IMR-90 (cell line): ENCODE data around the gene SLC16A7. TPM values are rescaled to one million over a fixed set of nuclear protein-coding genes. Genes with fewer than 3 reads are reported as not detected.

Experiments used
- ATAC-seq: fragments of 200-7000 bp; cut with Tn5 transposase; 2 replicates; pipeline ENCODE4 v1.9.1; 2020; ENCODE audit warnings: low read depth, mild to moderate bottlenecking, moderate library complexity
- BruUV-seq: library from RNA; stranded (reverse); fragments of 400-500 nt; replicated peaks from 2 replicates; lab custom pipeline; 2021; lab: Mats Ljungman, UMichigan
- CTCF ChIA-PET: fragments of 300-600 bp; formaldehyde crosslinking; extraction: SDS; loops from one replicate; lab custom pipeline; 2021; ENCODE audit warnings: antibody characterized with exemption; lab: Yijun Ruan, JAX
- POLR2A ChIA-PET: fragments of 300-600 bp; sonication (Branson Sonifier 250); formaldehyde crosslinking; loops from one replicate; lab custom pipeline; 2022; ENCODE audit warnings: antibody characterized with exemption; ENCODE audit not compliant: unreplicated experiment; lab: Charles Lee
- DNase-seq: peaks from one replicate; pipeline ENCODE4 v3.0.0; 2013
- H2AFZ ChIP-seq: replicated peaks from 2 replicates; pipeline ENCODE3; 2013; ENCODE audit warnings: low read length, mild to moderate bottlenecking; ENCODE audit not compliant: poor library complexity
- H2AK5ac ChIP-seq: 2 replicates; pipeline ENCODE4 v1.6.1; 2013; ENCODE audit warnings: low read depth, low read length, inconsistent platforms
- H2AK9ac ChIP-seq: replicated peaks from 2 replicates; pipeline ENCODE3; 2013; ENCODE audit warnings: mild to moderate bottlenecking, low read depth, low read length, moderate library complexity; ENCODE audit not compliant: poor library complexity
- H2BK120ac ChIP-seq: 2 replicates; pipeline ENCODE4 v1.6.1; 2013; ENCODE audit warnings: low read depth, low read length, inconsistent platforms
- H2BK15ac ChIP-seq: 3 replicates; pipeline ENCODE4 v1.6.1; 2013; ENCODE audit warnings: low read depth, low read length, inconsistent platforms
- H2BK20ac ChIP-seq: 2 replicates; pipeline ENCODE4 v1.6.1; 2013; ENCODE audit warnings: low read depth, mild to moderate bottlenecking, inconsistent platforms, low read length, moderate library complexity
- H2BK5ac ChIP-seq: 2 replicates; pipeline ENCODE4 v1.6.1; 2013; ENCODE audit warnings: mild to moderate bottlenecking, low read depth, low read length, inconsistent platforms; ENCODE audit not compliant: poor library complexity, severe bottlenecking
- H3K14ac ChIP-seq: replicated peaks from 2 replicates; pipeline ENCODE4 v1.6.1; 2013; ENCODE audit warnings: low read depth, low read length, inconsistent platforms
- H3K18ac ChIP-seq: 2 replicates; pipeline ENCODE4 v1.6.1; 2013; ENCODE audit warnings: low read depth, low read length, control low read depth
- H3K23ac ChIP-seq: 2 replicates; pipeline ENCODE4 v1.6.1; 2013; ENCODE audit warnings: low read depth, low read length, inconsistent platforms
- H3K27ac ChIP-seq: 2 replicates; pipeline ENCODE4 v1.5.1; 2013; ENCODE audit warnings: mild to moderate bottlenecking, control low read depth, low read length; ENCODE audit not compliant: insufficient read depth
- H3K27me3 ChIP-seq: 2 replicates; pipeline ENCODE4 v1.6.1; 2013; ENCODE audit warnings: low read length; ENCODE audit not compliant: control insufficient read depth, insufficient read depth
- H3K36me3 ChIP-seq: 2 replicates; pipeline ENCODE4 v1.6.1; 2013; ENCODE audit warnings: low read length, mixed read lengths; ENCODE audit not compliant: control insufficient read depth, insufficient read depth
- H3K4ac ChIP-seq: 2 replicates; pipeline ENCODE4 v1.6.1; 2013; ENCODE audit warnings: low read depth, low read length, inconsistent platforms
- H3K4me1 ChIP-seq: 2 replicates; pipeline ENCODE4 v1.6.1; 2013; ENCODE audit warnings: low read length, mixed read lengths; ENCODE audit not compliant: control insufficient read depth, insufficient read depth
- H3K4me2 ChIP-seq: 2 replicates; pipeline ENCODE4 v1.6.1; 2013; ENCODE audit warnings: low read depth, mild to moderate bottlenecking, control low read depth, low read length, moderate library complexity
- H3K4me3 ChIP-seq: 2 replicates; pipeline ENCODE4 v1.5.1; 2013; ENCODE audit warnings: low read depth, mild to moderate bottlenecking, control low read depth, low read length, moderate library complexity; ENCODE audit not compliant: insufficient read depth
- H3K56ac ChIP-seq: 2 replicates; pipeline ENCODE4 v1.6.1; 2013; ENCODE audit warnings: low read length, inconsistent platforms; ENCODE audit not compliant: insufficient read depth; ENCODE audit errors: extremely low read depth
- H3K79me1 ChIP-seq, 2 experiments: 2 replicates each; pipeline ENCODE4 v1.6.1; 2013; ENCODE audit warnings: low read length in 2 of 2, inconsistent platforms in 1 of 2, low read depth in 1 of 2
- H3K9ac ChIP-seq: 2 replicates; pipeline ENCODE4 v1.6.1; 2013; ENCODE audit warnings: low read depth, low read length, control low read depth
- H3K9me1 ChIP-seq: 2 replicates; pipeline ENCODE4 v1.6.1; 2013; ENCODE audit warnings: low read length, inconsistent platforms; ENCODE audit not compliant: insufficient read depth
- H3K9me3 ChIP-seq: 2 replicates; pipeline ENCODE4 v1.6.1; 2013; ENCODE audit warnings: low read length; ENCODE audit not compliant: control insufficient read depth, insufficient read depth
- H4K20me1 ChIP-seq: 2 replicates; pipeline ENCODE4 v1.6.1; 2013; ENCODE audit warnings: low read length, inconsistent platforms; ENCODE audit not compliant: insufficient read depth
- H4K5ac ChIP-seq: 2 replicates; pipeline ENCODE4 v1.6.1; 2013; ENCODE audit warnings: mild to moderate bottlenecking, low read depth, low read length, control low read depth
- H4K8ac ChIP-seq, 2 experiments: 2 replicates each; pipeline ENCODE4 v1.6.1; 2013; ENCODE audit warnings: low read depth in 2 of 2, low read length in 2 of 2, control low read depth in 1 of 2, inconsistent platforms in 1 of 2
- H4K91ac ChIP-seq: 2 replicates; pipeline ENCODE4 v1.6.1; 2013; ENCODE audit warnings: low read depth, low read length, inconsistent platforms; ENCODE audit not compliant: insufficient read depth
- CHD1 ChIP-seq: IDR thresholded peaks from 2 replicates; pipeline ENCODE4 v1.6.1; 2012; ENCODE audit warnings: low read depth, low read length, improper control_type of control experiment
- ELK1 ChIP-seq: fragments of 150-350 bp; IDR thresholded peaks from 2 replicates; pipeline ENCODE4 v1.6.1; 2016; ENCODE audit warnings: low read depth, mild to moderate bottlenecking, low read length, moderate library complexity, borderline replicate concordance
- FOS ChIP-seq: fragments of 150-350 bp; IDR thresholded peaks from 2 replicates; pipeline ENCODE4 v1.6.1; 2016; ENCODE audit warnings: low read depth, low read length
- MAFK ChIP-seq: IDR thresholded peaks from 2 replicates; pipeline ENCODE4 v1.6.1; 2012; ENCODE audit warnings: low read depth, low read length, improper control_type of control experiment
- POLR2A ChIP-seq: IDR thresholded peaks from 2 replicates; pipeline ENCODE4 v1.6.1; 2012; ENCODE audit warnings: mild to moderate bottlenecking, low read depth, low read length
- RCOR1 ChIP-seq: IDR thresholded peaks from 2 replicates; pipeline ENCODE4 v1.6.1; 2012; ENCODE audit warnings: mild to moderate bottlenecking, low read length, improper control_type of control experiment; ENCODE audit not compliant: insufficient replicate concordance
- USF2 ChIP-seq: fragments of 150-350 bp; IDR thresholded peaks from 2 replicates; pipeline ENCODE4 v1.6.1; 2017; ENCODE audit warnings: mild to moderate bottlenecking, antibody characterized with exemption, low read length, low read depth
- WGBS, 2 experiments: methylation state at CpG; one replicate each; pipeline versions ENCODE4 v1.1.5 to v1.1.7; 2013; ENCODE audit warnings: missing lambda C conversion rate in 2 of 2; ENCODE audit not compliant: insufficient read length in 1 of 2; ENCODE audit errors: extremely low coverage in 2 of 2; 5-methylcytosine and 5-hydroxymethylcytosine counted together
- dilution Hi-C: fragments of 300-500 bp; cut with HindIII; formaldehyde crosslinking; loops from one replicate; pipeline ENCODE4 v1.14.3; 2018; ENCODE audit warnings: low sequenced_read_pairs; ENCODE audit not compliant: unreplicated experiment
- in situ Hi-C: fragments of 300-500 bp; cut with MboI; formaldehyde crosslinking; loops from 3 replicates; pipeline ENCODE4 v1.14.3; 2019; ENCODE audit warnings: low sequenced_read_pairs, inconsistent platforms, mixed read lengths
- intact Hi-C: fragments of 100-400 bp; cut with micrococcal nuclease; formaldehyde crosslinking; loops from 2 replicates; pipeline ENCODE4 v1.10.0; 2022
- polyA plus RNA-seq, 3 experiments: library from polyadenylated mRNA; depleted of rRNA; stranded (reverse); fragments of >200 nt; gene quantifications; 2 replicates each; pipeline ENCODE4 v1.2.3, GENCODE V29; 2012; ENCODE audit warnings: low replicate concordance in 1 of 3
- total RNA-seq: library from RNA; depleted of rRNA; stranded (reverse); fragments of >200 nt; gene quantifications from 2 replicates; pipeline ENCODE4 v1.2.3, GENCODE V29; 2012

SLC16A7 gene
- total and polyA plus RNA-seq, 2 of the 4 experiments (the other 2 are of a cell fraction) = 2.6 to 21.5 TPM

GRCh38 chr12:59812716-59813115 lies 216.9 kb downstream of the SLC16A7 start:
- no peak for DNase-seq
- in situ Hi-C loops = loop anchor here (25.0 kb wide), 1 partner anchor 400 kb away; no protein-coding TSS in a partner anchor
- CTCF ChIA-PET = no interaction called here

More at GRCh38 chr12:59812716-59813115, 216.9 kb downstream of the SLC16A7 start:
- Histone ChIP-seq H3K4me3 (no peak overlapping the region), H3K79me1 (no peaks in the 10 kb centered on the region), H3K27ac (no peak overlapping the region), H3K14ac (no peak overlapping the region), H4K8ac (no peak overlapping the region), H3K4ac (no peak overlapping the region), H3K4me1 (no peaks in the 10 kb centered on the region), H2BK120ac (no peak overlapping the region), H2BK5ac (no peak overlapping the region), H3K9me1 (no peaks in the 10 kb centered on the region), H4K20me1 (no peaks in the 10 kb centered on the region), H2BK20ac (no peak overlapping the region), H3K9ac (no peak overlapping the region), H4K91ac (no peak overlapping the region), H2AFZ (no peak overlapping the region), H3K18ac (no peak overlapping the region), H3K23ac (no peak overlapping the region), H2AK9ac (no peak overlapping the region), H3K56ac (no peak overlapping the region), H3K4me2 (no peak overlapping the region), H2AK5ac (no peak overlapping the region), H3K36me3 (no peaks in the 10 kb centered on the region), H4K5ac (no peak overlapping the region), H3K9me3 (no peaks in the 10 kb centered on the region), H2BK15ac (no peak overlapping the region), H3K27me3 (no peaks in the 10 kb centered on the region)
- dilution Hi-C loops (no loop called here), intact Hi-C loops (no loop called here)
- BruUV-seq = no TSS peak
- POLR2A ChIA-PET = no interaction called here
- TF ChIP-seq ELK1 (no peak), USF2 (no peak), MAFK (peak; percentile 66), RCOR1 (no peak), POLR2A (no peak), FOS (no peak), CHD1 (no peak)
- WGBS, 2 experiments = 80% methylated on average over 1 of the region's 7 CpGs; no CpG with 5 or more reads in 1 of the 2 experiments
- ATAC-seq = no peak
